Thyroid gland (tissue), 4 donors: ENCODE measurements around the gene ERLIN1. TPM values are rescaled to one million over a fixed set of nuclear protein-coding genes. Genes with fewer than 3 reads are reported as not detected.
"Not testable (repeated sequence)": the region's sequence is repeated elsewhere in the genome, so short reads cannot be mapped to it uniquely, and the experiment has no call there.

Experiments used
- DNase-seq, 2 donors: peaks; one replicate each; pipeline ENCODE4 v3.0.0-alpha.2; 2019
- H3K27ac ChIP-seq, 3 donors: fragments of 200-600 bp; sonication (generic); 1 replicate in 2 of 3; 2 replicates in 1 of 3; pipeline ENCODE4 v1.5.1; 2016 to 2019; ENCODE audit warnings: mild to moderate bottlenecking in 1 of 3, moderate library complexity in 1 of 3
- H3K27me3 ChIP-seq: fragments of 200-600 bp; sonication (generic); one replicate; pipeline ENCODE4 v1.5.1; 2019
- H3K36me3 ChIP-seq, 2 donors: fragments of 200-600 bp; sonication (generic); one replicate each; pipeline ENCODE4 v1.5.1; 2016 to 2019
- H3K4me1 ChIP-seq, 2 donors: fragments of 200-600 bp; sonication (generic); one replicate each; pipeline ENCODE4 v1.5.1; 2017 to 2019
- H3K4me3 ChIP-seq, 3 donors: fragments of 200-600 bp; sonication (generic); replicated peaks in 1 of 3; 1 replicate in 2 of 3; 2 replicates in 1 of 3; pipeline ENCODE4 v1.5.1; 2016; ENCODE audit warnings: mild to moderate bottlenecking in 1 of 3
- H3K9me3 ChIP-seq: fragments of 200-600 bp; sonication (generic); one replicate; pipeline ENCODE4 v1.5.1; 2017
- POLR2A ChIP-seq, 2 donors: fragments of 450-650 bp; IDR thresholded peaks; one replicate each; pipeline ENCODE4 v1.6.1; 2017; ENCODE audit warnings: antibody characterized with exemption in 2 of 2, mild to moderate bottlenecking in 2 of 2, moderate library complexity in 1 of 2
- WGBS, 2 donors: methylation state at CpG; one replicate each; pipeline ENCODE4 v1.1.5; 2017; 5-methylcytosine and 5-hydroxymethylcytosine counted together
- intact Hi-C: fragments of 100-400 bp; cut with DNase I; formaldehyde crosslinking; loops from one replicate; pipeline ENCODE4 v1.15.1; 2023
- total RNA-seq, 4 donors: library from RNA; depleted of rRNA; stranded (reverse); fragments of >200 nt; gene quantifications; one replicate each; pipeline ENCODE4 v1.2.3, GENCODE V29; 2016
- TF ChIP-seq, protein P1 (sequence below), 6 experiments: fragments of 200-600 bp in 3 of 6; fragments of 450-650 bp in 3 of 6; sonication (generic) in 3 of 6; IDR thresholded peaks; one replicate each; pipeline ENCODE4 v1.5.1; 2016 to 2019; ENCODE audit warnings: antibody characterized with exemption in 6 of 6, mild to moderate bottlenecking in 2 of 6, inconsistent platforms in 1 of 6, moderate library complexity in 1 of 6

The ERLIN1 gene
- total RNA-seq, 4 donors from 2014 or later: 17.9 to 23.5 (median 19.7) TPM

DNA sequence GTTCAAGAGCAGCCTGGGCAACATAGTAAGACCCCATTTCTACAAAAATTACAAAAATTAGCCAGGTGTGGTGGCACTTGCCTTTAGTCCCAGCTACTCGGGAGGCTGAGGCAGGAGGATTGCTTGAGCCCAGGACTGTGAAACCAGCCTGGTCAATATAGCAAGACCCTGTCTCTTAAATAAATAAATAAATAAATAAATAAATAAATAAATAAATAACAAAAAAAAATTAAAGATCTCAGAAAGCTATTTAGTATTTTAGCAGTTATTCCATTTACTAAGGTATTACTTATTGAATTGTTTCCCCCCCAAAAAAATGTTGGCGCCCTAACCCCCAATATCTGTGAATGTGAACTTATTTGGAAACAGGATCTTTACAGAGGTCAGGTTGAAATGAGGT lies 53.4 kb downstream of the ERLIN1 start:
- Histone ChIP-seq H3K4me3 (no peak overlapping the region), H3K27ac (no peak overlapping the region), H3K4me1 (no peaks in the 10 kb centered on the region), H3K36me3 (no peaks in the 10 kb centered on the region), H3K27me3 (no peaks in the 10 kb centered on the region), H3K9me3 (no peaks in the 10 kb centered on the region)
- 85 to 90% methylated on average over 2 of the region's 2 CpGs for WGBS, 2 donors
- intact Hi-C loops: no loop called here
- DNase-seq: no peak
- TF ChIP-seq, protein P1, sequence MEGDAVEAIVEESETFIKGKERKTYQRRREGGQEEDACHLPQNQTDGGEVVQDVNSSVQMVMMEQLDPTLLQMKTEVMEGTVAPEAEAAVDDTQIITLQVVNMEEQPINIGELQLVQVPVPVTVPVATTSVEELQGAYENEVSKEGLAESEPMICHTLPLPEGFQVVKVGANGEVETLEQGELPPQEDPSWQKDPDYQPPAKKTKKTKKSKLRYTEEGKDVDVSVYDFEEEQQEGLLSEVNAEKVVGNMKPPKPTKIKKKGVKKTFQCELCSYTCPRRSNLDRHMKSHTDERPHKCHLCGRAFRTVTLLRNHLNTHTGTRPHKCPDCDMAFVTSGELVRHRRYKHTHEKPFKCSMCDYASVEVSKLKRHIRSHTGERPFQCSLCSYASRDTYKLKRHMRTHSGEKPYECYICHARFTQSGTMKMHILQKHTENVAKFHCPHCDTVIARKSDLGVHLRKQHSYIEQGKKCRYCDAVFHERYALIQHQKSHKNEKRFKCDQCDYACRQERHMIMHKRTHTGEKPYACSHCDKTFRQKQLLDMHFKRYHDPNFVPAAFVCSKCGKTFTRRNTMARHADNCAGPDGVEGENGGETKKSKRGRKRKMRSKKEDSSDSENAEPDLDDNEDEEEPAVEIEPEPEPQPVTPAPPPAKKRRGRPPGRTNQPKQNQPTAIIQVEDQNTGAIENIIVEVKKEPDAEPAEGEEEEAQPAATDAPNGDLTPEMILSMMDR (IDR thresholded peaks at IDR 0.05): no peak
- TF ChIP-seq POLR2A (IDR thresholded peaks at IDR 0.05): no peak

- 86 to 91% methylated on average over 3 of the region's 3 CpGs for WGBS, 2 donors
Measured at GRCh38 chr10:100131571-100131970, 54.3 kb downstream of the ERLIN1 start.

DNA sequence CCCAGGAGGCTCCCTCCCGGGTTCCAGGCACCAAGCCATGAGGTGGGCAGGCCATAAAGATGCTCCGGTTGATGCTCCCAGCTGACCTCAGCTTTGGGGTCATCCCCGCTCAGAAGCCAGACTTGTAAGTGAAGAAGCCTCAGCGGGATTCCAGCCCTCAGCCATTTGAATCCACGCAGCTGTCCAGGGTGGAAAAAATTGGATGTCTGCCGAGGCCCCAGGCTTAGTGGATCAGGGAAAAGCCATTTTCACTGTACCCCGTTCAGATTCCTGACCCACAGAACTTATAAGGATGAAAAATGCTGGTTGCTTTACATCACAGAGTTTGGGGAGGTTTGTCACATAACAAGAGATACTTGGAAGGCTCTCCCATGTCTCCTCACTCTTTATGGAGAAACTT lies 55.0 kb downstream of the ERLIN1 start:
- intact Hi-C loops: no loop called here
- H3K27ac ChIP-seq: no peak overlapping the region
- 77 to 86% methylated on average over 6 to 7 of the region's 7 CpGs for WGBS, 2 donors

More at GRCh38 chr10:100131571-100131970, 54.3 kb downstream of the ERLIN1 start:
- TF ChIP-seq POLR2A (IDR thresholded peaks at IDR 0.05): no peak
- TF ChIP-seq, protein P1 (IDR thresholded peaks at IDR 0.05): no peak
- Histone ChIP-seq H3K27ac (no peak overlapping the region), H3K9me3 (no peaks in the 10 kb centered on the region), H3K4me3 (no peak overlapping the region), H3K4me1 (no peaks in the 10 kb centered on the region), H3K36me3 (no peaks in the 10 kb centered on the region), H3K27me3 (no peaks in the 10 kb centered on the region)
- intact Hi-C loops: no loop called here
- DNase-seq: no peak

GRCh38 chr10:100129424-100129823 lies 56.4 kb downstream of the ERLIN1 start:
- 77 to 80% methylated on average over 9 of the region's 9 CpGs for WGBS, 2 donors

More for the DNA sequence above, 55.0 kb downstream of the ERLIN1 start:
- no peak for TF ChIP-seq POLR2A (IDR thresholded peaks at IDR 0.05)
- TF ChIP-seq, protein P1 (IDR thresholded peaks at IDR 0.05): no peak
- H3K27me3 ChIP-seq: no peaks in the 10 kb centered on the region
- H3K36me3 ChIP-seq: no peaks in the 10 kb centered on the region
- H3K4me1 ChIP-seq: no peaks in the 10 kb centered on the region
- H3K9me3 ChIP-seq: no peaks in the 10 kb centered on the region
- DNase-seq: no peak
- H3K4me3 ChIP-seq: no peak overlapping the region

GRCh38 chr10:100128951-100129350 lies 56.9 kb downstream of the ERLIN1 start:
- H3K4me3 ChIP-seq: no peak overlapping the region
- no peak for DNase-seq
- no peaks in the 10 kb centered on the region for H3K27me3 ChIP-seq
- H3K36me3 ChIP-seq: no peaks in the 10 kb centered on the region
- H3K9me3 ChIP-seq: no peaks in the 10 kb centered on the region
- no peak overlapping the region for H3K27ac ChIP-seq
- TF ChIP-seq POLR2A (IDR thresholded peaks at IDR 0.05): no peak
- TF ChIP-seq, protein P1 (IDR thresholded peaks at IDR 0.05): no peak
- no peaks in the 10 kb centered on the region for H3K4me1 ChIP-seq
- intact Hi-C loops: no loop called here
- WGBS, 2 donors: 76 to 81% methylated on average over 8 of the region's 8 CpGs

More at GRCh38 chr10:100129424-100129823, 56.4 kb downstream of the ERLIN1 start:
- Histone ChIP-seq H3K27me3 (no peaks in the 10 kb centered on the region), H3K9me3 (no peaks in the 10 kb centered on the region), H3K4me1 (no peaks in the 10 kb centered on the region), H3K4me3 (no peak overlapping the region), H3K27ac (no peak overlapping the region), H3K36me3 (no peaks in the 10 kb centered on the region)
- DNase-seq: no peak
- intact Hi-C loops: no loop called here
- TF ChIP-seq, protein P1 (IDR thresholded peaks at IDR 0.05): no peak
- no peak for TF ChIP-seq POLR2A (IDR thresholded peaks at IDR 0.05)

- H3K36me3 ChIP-seq, H3K4me3 ChIP-seq, H3K27ac ChIP-seq, intact Hi-C loops, DNase-seq, H3K9me3 ChIP-seq, H3K27me3 ChIP-seq, H3K4me1 ChIP-seq: not testable (repeated sequence)
- WGBS, 2 donors: 68 to 83% methylated on average over 2 of the region's 2 CpGs
Measured at GRCh38 chr10:100125335-100125734, 60.5 kb downstream of the ERLIN1 start.
